HG03196 (cell line): ENCODE data around the gene FSTL5.

Source experiments
- ATAC-seq: cut with Tn5 transposase; IDR thresholded peaks from one replicate; pipeline ENCODE4 v1.9.1; 2021; ENCODE audit not compliant: unreplicated experiment

FSTL5 gene

DNA sequence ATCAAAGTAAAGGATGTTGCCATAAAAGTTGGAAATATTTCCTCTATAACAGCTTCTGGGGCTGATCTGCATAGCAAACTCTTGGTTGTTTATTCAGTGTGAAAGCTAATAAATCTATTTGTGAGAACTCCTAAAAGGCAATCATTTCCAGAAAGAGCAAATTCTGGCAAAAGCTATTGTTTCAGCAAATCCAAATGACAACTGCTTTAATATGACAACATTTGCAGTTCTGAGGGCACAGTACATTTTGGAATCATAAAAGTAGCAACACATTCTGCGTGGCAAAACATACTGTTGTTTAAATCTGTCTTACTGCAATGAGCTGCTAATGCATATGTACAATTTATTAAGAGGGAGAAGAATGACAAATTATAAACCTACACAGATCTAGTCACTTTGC lies 818.1 kb downstream of the FSTL5 start:
- no peak for ATAC-seq

DNA sequence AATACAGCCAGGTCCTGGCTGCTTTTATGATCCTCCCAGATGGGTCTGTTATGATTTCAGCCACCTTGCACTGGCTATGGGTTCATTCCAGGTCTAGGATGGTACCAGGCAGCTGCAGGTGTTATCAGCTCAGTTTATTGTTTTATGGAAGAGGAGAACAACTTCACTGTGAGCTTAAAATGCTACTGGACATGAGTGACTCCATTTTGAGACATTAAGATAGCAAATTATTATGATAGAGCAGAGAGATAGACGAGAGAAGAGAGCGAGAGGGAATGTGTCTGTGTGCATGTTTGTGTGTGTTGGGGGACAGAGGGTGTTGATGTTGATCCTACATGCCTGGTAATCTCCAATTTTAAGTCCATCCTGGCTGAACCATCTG lies 820.2 kb downstream of the FSTL5 start:
- no peak for ATAC-seq

DNA sequence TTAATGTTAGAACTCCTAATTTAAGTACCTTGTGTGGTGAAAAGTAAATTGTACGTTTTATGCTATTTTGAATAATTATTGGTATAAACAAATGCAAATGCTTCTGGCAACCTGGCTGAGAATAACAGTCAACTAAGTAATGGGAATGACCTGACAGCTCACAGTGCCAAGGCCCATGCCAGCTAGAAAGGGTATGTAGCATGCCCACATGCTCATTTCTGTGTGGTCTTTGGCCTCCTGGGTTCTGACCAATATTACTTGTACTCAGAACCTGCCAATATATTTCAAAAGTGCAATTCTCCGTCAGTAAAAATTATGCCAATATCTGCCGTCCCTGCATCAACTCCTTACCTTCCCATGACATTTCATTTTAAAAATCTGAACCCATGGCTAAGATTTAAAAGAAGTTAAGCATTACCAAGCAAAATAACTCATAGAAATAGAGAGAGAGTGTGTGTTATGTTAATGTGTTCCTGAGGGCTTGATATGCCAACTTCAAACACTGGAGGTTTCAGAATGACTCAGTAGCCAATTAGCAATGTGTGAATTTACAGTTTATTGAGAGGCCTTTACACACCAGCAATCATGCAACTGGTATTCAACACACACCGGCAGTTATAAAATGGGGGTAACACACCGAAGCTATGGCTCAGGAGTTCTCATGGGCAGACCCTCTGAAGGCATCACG lies 820.8 kb downstream of the FSTL5 start:
- ATAC-seq: no peak

DNA sequence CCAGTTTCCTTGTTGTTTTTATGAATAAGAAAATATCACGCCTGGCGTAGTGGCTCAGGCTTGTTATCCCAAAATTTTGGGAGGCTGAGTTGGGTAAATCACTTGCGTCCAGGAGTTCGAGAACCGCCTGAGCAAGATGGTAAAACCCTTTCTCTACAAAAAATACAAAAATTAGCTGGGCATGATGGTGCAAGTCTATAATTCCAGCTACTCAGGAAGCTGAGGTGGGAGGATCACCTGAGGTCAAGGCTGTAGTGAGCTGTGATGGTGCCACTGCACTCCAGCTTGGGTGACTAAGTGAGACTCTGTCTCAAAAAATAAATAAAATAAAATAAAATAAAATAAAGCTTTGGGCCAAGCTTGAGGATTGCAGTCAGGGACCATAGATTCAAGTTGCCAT lies 827.2 kb downstream of the FSTL5 start:
- ATAC-seq: no peak

DNA sequence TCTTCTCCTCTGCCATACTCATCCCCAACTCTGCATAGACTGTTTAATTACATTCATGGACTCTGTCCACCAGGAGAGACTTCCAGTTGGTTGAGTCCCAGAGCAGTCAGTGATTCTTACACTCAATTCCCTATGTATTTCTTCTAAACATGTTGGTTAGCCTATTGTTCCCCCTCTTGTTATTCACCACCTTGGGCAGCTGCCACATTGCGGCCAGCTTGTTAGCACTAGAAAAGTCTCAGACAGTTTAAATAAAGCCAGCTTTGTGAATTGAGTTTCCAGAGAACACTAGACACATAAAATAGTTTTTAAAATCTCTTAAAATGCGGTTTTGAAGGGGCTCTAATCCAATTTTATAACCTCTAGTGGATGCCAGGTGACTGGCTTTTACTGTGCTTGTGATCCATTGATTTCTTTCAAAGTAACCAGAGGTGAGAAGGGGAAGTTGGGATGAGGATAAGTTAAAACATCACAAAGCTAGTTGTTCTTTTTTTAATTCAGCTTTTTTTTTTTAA lies 827.7 kb downstream of the FSTL5 start:
- ATAC-seq: no peak
